Measurements from ENCODE around the gene ZNF276.

DNA sequence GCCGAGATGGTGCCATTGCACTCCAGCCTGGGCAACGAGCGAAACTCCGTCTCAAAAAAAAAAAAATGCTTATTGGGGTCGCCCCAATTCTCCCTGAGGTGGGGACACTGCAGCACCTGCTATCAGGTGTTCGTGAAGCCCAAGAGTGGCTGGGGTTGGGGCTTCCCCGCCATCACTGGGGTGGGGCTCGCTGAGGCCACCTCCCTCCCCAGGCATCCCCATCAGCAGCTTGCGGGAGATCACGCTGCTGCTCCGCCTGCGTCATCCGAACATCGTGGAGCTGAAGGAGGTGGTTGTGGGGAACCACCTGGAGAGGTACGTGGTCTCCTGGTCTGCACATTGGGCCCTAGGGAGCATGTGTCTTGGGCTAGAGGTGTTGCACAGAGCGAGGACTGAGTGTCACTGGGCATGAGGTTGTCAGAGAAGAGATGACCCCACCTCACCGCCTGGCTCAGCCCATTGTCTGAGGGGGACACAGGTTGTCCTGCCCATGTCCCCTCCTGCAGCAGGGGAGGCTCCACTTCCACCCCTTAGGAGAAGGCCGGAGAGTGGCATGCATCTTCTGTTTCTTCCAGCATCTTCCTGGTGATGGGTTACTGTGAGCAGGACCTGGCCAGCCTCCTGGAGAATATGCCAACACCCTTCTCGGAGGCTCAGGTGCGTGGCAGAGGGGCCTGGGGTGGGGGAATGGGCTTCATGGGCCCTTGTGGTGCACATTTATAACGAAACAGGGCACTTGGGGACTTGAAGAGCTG is 29.9 kb upstream of the ZNF276 start:
- TF ChIP-seq CTCF (conservative IDR thresholded peaks at IDR 0.05) = no peak
- TF ChIP-seq EZH2 (IDR thresholded peaks at IDR 0.05; ENCODE audit: low read depth) = no peak
